A673 (cell line): ENCODE data around the gene SULT1E1. TPM values are rescaled to one million over a fixed set of nuclear protein-coding genes. Genes with fewer than 3 reads are reported as not detected.

Experiments used
- BruUV-seq: library from RNA; stranded (reverse); fragments of 400-500 nt; replicated peaks from 2 replicates; lab custom pipeline; 2021; lab: Mats Ljungman, UMichigan
- CTCF ChIA-PET: fragments of 300-600 bp; sonication (Branson Sonifier 250); formaldehyde crosslinking; loops from one replicate; lab custom pipeline; 2022; ENCODE audit warnings: antibody characterized with exemption; lab: Charles Lee
- POLR2A ChIA-PET: fragments of 300-600 bp; sonication (Branson Sonifier 250); formaldehyde crosslinking; loops from one replicate; lab custom pipeline; 2022; ENCODE audit warnings: antibody characterized with exemption; ENCODE audit not compliant: low non-redundant PET; lab: Charles Lee
- DNase-seq: peaks from one replicate; pipeline ENCODE4 v3.0.0-alpha.2; 2015; ENCODE audit warnings: low spot score
- H3K27ac ChIP-seq: fragments of 200-600 bp; sonication (generic); 2 replicates; pipeline ENCODE4 v1.5.1; 2016; ENCODE audit warnings: mixed run types, low read depth, mild to moderate bottlenecking, mixed read lengths, antibody characterized with exemption, low read length; ENCODE audit not compliant: poor library complexity, severe bottlenecking
- H3K27me3 ChIP-seq: fragments of 200-600 bp; sonication (generic); replicated peaks from 2 replicates; pipeline ENCODE4 v1.6.1; 2017; ENCODE audit warnings: mixed run types, low read depth, mild to moderate bottlenecking, mixed read lengths, antibody characterized with exemption, low read length; ENCODE audit not compliant: insufficient read depth, poor library complexity
- H3K36me3 ChIP-seq: fragments of 200-600 bp; sonication (generic); 2 replicates; pipeline ENCODE4 v1.6.1; 2016; ENCODE audit warnings: mixed run types, mild to moderate bottlenecking, mixed read lengths, antibody characterized with exemption, low read length; ENCODE audit not compliant: insufficient read depth, poor library complexity, severe bottlenecking
- H3K4me1 ChIP-seq: fragments of 200-600 bp; sonication (generic); 2 replicates; pipeline ENCODE4 v1.6.1; 2017; ENCODE audit warnings: mixed run types, mild to moderate bottlenecking, mixed read lengths, antibody characterized with exemption, low read length; ENCODE audit not compliant: insufficient read depth, poor library complexity, severe bottlenecking
- H3K4me3 ChIP-seq: fragments of 200-600 bp; sonication (generic); 2 replicates; pipeline ENCODE4 v1.5.1; 2016; ENCODE audit warnings: low read depth, mixed run types, mild to moderate bottlenecking, mixed read lengths, low read length; ENCODE audit not compliant: poor library complexity, severe bottlenecking
- H3K9me3 ChIP-seq: fragments of 200-600 bp; sonication (generic); 2 replicates; pipeline ENCODE4 v1.6.1; 2016; ENCODE audit warnings: mixed run types, low read depth, mild to moderate bottlenecking, mixed read lengths, antibody characterized with exemption, low read length; ENCODE audit not compliant: poor library complexity, severe bottlenecking
- EZH2 ChIP-seq: fragments of 200-600 bp; sonication (generic); IDR thresholded peaks from 2 replicates; pipeline ENCODE4 v1.6.1; 2017; ENCODE audit warnings: borderline replicate concordance, low read depth, mild to moderate bottlenecking, mixed read lengths, antibody characterized with exemption, low read length; ENCODE audit not compliant: poor library complexity, severe bottlenecking
- intact Hi-C: fragments of 100-400 bp; cut with micrococcal nuclease; formaldehyde crosslinking; loops from one replicate; pipeline ENCODE4 v1.10.0; 2022; ENCODE audit not compliant: unreplicated experiment
- total RNA-seq: library from RNA; stranded (reverse); gene quantifications from 2 replicates; pipeline ENCODE4 v1.2.3, GENCODE V29; 2021
- TF ChIP-seq, protein P1 (sequence below): fragments of 300-800, 200-600 bp; sonication (generic); conservative IDR thresholded peaks from 2 replicates; pipeline ENCODE4 v1.5.1; 2017; ENCODE audit warnings: low read depth, mild to moderate bottlenecking, antibody characterized with exemption, low read length, moderate library complexity, mixed read lengths

Gene SULT1E1
- total RNA-seq, 1 experiment from 2014 or later: 13.4 TPM

DNA sequence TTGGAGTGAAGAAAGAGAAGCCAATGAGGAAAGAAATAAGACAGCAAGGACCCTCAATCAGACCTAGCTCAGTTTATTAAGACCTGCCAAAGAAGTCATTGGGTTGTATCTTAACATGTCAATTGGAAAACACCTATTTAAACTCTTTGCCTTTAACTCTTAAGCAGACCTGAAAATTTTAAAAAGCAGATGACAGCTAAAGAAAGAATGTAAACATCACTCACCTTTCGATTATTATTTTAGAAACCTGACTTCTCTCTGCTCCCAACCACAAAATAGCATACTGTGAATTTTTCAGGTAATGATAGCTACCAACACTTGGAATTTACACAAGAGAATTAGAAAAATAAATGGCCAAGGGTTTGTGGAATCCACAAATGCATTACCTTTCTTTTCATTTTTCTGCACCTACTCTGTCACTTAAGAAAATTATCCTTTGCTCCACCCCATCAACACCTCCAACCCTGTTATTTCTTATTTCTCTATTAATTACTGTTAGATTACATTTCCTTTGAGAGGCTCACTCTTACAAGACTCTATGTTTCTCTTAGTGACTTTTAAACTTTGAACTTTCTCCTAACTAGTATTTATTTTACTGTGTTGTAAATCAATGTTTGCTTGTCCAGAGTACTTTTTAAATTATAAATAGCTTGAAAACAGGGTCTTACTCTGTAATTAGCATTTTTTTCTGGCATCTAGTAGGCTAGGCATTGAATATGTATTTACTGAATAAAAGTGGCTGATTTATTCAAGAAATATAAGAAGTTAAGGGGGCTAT, 765 bp upstream of the SULT1E1 start:
- TF ChIP-seq, protein P1, sequence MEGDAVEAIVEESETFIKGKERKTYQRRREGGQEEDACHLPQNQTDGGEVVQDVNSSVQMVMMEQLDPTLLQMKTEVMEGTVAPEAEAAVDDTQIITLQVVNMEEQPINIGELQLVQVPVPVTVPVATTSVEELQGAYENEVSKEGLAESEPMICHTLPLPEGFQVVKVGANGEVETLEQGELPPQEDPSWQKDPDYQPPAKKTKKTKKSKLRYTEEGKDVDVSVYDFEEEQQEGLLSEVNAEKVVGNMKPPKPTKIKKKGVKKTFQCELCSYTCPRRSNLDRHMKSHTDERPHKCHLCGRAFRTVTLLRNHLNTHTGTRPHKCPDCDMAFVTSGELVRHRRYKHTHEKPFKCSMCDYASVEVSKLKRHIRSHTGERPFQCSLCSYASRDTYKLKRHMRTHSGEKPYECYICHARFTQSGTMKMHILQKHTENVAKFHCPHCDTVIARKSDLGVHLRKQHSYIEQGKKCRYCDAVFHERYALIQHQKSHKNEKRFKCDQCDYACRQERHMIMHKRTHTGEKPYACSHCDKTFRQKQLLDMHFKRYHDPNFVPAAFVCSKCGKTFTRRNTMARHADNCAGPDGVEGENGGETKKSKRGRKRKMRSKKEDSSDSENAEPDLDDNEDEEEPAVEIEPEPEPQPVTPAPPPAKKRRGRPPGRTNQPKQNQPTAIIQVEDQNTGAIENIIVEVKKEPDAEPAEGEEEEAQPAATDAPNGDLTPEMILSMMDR: no peak
- TF ChIP-seq EZH2: no peak
- Histone ChIP-seq H3K27ac (peak overlapping the region; percentile 27), H3K4me1 (peaks cover 19% of the 10 kb centered on the region), H3K36me3 (no peaks in the 10 kb centered on the region), H3K27me3 (no peaks in the 10 kb centered on the region), H3K4me3 (no peak overlapping the region), H3K9me3 (no peaks in the 10 kb centered on the region)
- no TSS peak for BruUV-seq
- ChIA-PET CTCF (no interaction called here), POLR2A (no interaction called here)
- DNase-seq: no peak
- intact Hi-C loops: no loop called here

DNA sequence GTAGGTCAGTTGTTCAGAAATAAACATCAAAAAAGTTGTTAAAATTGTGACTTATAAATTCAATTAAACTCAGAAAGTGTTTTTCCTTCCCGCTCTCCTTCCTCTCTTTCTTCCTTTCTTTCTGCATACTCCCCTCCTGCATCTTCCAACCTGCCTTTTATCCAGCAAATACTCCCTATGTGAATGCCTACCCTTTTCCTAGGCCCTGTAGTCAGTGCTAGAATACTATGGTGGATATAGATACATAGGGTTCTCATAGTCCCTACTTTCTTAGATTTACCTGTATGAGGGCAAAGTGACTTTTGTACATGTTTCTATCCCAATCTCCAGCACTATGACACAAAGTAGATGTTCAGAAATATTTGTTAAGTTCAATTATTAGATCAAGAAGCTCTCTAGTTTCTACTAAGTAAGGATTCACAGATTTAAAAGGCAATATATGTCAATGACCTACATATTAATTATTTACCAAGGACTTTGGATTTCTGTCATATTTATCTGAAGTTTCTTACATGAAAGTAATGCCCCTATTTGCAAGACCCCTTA, 732 bp downstream of the SULT1E1 start:
- Histone ChIP-seq H3K4me1 (peaks cover 19% of the 10 kb centered on the region), H3K27me3 (no peaks in the 10 kb centered on the region), H3K9me3 (no peaks in the 10 kb centered on the region), H3K27ac (no peak overlapping the region), H3K4me3 (peak overlapping the region; percentile 29), H3K36me3 (no peaks in the 10 kb centered on the region)
- ChIA-PET CTCF (no interaction called here), POLR2A (no interaction called here)
- TF ChIP-seq, protein P1: no peak
- TF ChIP-seq EZH2: no peak
- intact Hi-C loops: no loop called here
- BruUV-seq: TSS peak; percentile 69
- no peak for DNase-seq

- CTCF ChIA-PET: no interaction called here
- POLR2A ChIA-PET: no interaction called here
- no TSS peak for BruUV-seq
Measured at GRCh38 chr4:69858690-69859089, 1.3 kb downstream of the SULT1E1 start.

More at GRCh38 chr4:69858690-69859089, 1.3 kb downstream of the SULT1E1 start:
- TF ChIP-seq EZH2: no peak
- TF ChIP-seq, protein P1: no peak
- no peaks in the 10 kb centered on the region for H3K27me3 ChIP-seq
- H3K9me3 ChIP-seq: no peaks in the 10 kb centered on the region
- DNase-seq: peak; percentile 65
- peak overlapping the region; percentile 29 for H3K4me3 ChIP-seq
- intact Hi-C loops: no loop called here
- H3K4me1 ChIP-seq: peaks cover 19% of the 10 kb centered on the region
- H3K36me3 ChIP-seq: no peaks in the 10 kb centered on the region
- no peak overlapping the region for H3K27ac ChIP-seq
